ENCODE results near the gene ZKSCAN3.
"Not testable (repeated sequence)": the region's sequence is repeated elsewhere in the genome, so short reads cannot be mapped to it uniquely, and the experiment has no call there.

ZKSCAN3 gene

DNA sequence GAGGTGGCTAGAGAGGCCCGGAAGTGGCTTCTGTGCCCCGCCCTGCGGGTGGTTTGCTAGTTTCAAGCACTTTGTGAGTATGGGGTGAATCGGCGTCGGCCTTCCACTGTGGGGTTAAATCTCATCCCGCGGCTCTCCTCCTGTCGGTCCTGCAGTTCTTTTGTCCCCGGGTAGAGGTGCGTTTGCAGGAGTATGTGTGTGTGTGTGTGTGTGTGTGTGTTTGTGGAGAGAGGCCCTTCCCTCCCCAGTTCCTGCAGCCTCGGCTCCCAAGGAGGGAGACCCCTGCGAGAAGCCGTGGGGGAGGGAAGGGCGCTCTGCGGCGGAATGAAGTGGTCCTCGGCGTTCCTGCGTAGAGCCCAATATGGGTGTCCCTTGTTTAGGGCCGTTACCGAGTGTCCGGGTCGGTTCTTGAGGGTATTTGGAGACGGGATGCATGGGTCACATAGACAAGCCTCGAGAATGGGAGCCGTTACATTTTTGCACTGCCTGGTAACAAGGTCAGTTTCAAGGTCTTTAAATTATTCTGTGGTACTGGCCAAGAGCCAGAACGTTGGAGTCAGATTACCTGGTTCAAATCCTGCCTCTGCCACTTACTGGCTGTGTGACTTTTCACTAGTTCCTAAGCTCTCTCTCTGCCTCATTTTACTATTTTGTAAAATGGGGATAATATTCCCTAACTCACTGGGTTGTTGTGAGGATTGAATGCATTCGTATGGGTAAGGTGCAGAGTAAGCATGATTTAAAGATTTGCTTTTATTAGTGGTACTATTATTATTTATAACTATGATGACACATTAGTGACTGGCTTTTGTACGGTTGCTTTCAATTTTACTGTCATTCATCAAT is at the start of gene ZKSCAN3:
TSS of gene ZKSCAN3 (plus strand) at position 56 of the 846 bp plus-strand sequence. CDS start 9,640 bp downstream, outside the sequence.
- Mint-ChIP-seq H3K36me3 (ENCODE audit: low read depth) (peaks cover 2% of the 10 kb centered on the region), H3K27me3 (peaks cover 13% of the 10 kb centered on the region), H3K4me3 (peak within 1 kb of the TSS; percentile 100), H3K27ac (peak within 1 kb of the TSS; percentile 94), H3K9me3 (no peaks in the 10 kb centered on the region), H3K4me1 (peaks cover 27% of the 10 kb centered on the region)
- ATAC-seq (peak; percentile 99), DNase-seq (peak; percentile 87)

DNA sequence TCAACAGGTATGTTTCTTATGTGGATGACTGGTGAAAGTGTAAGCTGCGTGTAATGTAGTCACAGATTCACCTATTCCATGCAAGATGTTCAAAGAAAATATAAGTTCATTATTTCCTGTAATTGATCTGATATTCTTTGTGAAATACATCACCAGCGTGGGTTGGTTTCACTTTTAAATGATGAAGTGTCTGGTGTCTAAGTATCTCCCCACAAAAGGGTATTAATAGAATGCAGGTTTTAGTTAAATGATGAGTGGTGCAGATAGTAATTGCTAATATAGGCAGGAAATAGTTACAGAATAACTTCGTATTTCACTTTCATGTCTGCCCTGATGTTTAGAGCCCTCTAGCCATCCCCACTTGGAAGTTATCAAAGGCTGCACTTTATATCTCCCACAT is 46.2 kb upstream of the ZKSCAN3 start:
- peaks cover 9% of the 10 kb centered on the region for H3K9me3 Mint-ChIP-seq
- H3K36me3 Mint-ChIP-seq (ENCODE audit: low read depth): peaks cover 4% of the 10 kb centered on the region
- ATAC-seq: peak; percentile 76
- H3K4me1 Mint-ChIP-seq: peaks cover 19% of the 10 kb centered on the region
- no peak for DNase-seq
- H3K27ac Mint-ChIP-seq: peak overlapping the region; percentile 24
- no peak overlapping the region for H3K4me3 Mint-ChIP-seq
- peaks cover 2% of the 10 kb centered on the region for H3K27me3 Mint-ChIP-seq

DNA sequence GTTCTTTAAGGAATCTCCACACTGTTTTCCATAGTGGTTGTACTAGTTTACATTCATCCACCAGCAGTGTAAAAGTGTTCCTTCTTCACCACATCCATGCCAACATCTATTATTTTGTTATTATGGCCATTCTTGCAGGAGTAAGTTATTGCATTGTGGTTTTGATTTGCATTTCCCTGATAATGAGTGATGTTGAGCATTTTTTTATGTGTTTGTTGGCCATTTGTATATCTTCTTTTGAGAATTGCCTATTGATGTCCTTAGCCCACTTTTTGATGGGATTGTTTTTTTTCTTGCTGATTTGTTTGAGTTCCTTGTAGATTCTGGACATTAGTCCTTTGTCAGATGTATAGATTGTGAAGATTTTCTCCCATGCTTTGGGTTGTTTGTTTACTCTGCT is 43.4 kb upstream of the ZKSCAN3 start:
- H3K4me1 Mint-ChIP-seq: peaks cover 19% of the 10 kb centered on the region
- not testable (repeated sequence) for H3K27ac Mint-ChIP-seq; H3K4me3 Mint-ChIP-seq; H3K36me3 Mint-ChIP-seq (ENCODE audit: low read depth); H3K9me3 Mint-ChIP-seq; DNase-seq; ATAC-seq; H3K27me3 Mint-ChIP-seq

DNA sequence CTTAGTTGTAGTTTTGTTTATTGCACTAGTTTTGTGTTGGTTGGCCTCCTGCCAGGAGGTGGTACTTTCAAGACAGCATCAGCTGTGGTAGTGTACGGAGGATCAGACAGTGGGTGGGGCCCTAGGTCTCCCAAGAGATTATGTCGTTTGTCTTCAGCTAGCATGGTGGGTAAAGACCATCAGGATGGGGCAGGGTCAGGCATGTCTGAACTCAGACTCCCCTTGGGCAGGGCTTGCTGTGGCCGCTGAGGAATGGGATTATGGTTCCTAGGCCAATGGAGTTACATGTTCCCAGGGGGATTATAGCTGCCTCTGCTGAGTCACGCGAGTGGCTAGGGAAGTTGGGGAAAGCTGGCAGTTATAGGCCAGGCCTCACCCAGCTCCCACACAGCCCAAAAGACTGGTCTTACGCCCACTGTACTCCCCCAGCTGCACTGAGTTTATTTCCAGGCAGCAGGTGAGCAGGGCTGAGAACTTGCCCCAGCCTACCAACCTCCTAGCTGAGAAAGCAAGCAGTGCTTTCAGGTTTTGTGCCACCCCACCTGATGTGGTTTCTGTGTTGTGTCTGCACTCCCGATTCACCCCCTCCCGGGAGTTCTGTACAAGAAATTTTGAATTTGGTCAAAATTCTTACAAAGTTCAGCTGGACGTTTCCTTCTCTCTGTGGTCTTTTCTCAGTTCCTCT is 38.5 kb upstream of the ZKSCAN3 start:
- Mint-ChIP-seq H3K27me3 (peaks cover 15% of the 10 kb centered on the region), H3K9me3 (peaks cover 8% of the 10 kb centered on the region), H3K4me1 (no peaks in the 10 kb centered on the region), H3K36me3 (ENCODE audit: low read depth) (no peaks in the 10 kb centered on the region), H3K27ac (no peak overlapping the region), H3K4me3 (no peak overlapping the region)
- no peak for DNase-seq
- ATAC-seq: no peak

DNA sequence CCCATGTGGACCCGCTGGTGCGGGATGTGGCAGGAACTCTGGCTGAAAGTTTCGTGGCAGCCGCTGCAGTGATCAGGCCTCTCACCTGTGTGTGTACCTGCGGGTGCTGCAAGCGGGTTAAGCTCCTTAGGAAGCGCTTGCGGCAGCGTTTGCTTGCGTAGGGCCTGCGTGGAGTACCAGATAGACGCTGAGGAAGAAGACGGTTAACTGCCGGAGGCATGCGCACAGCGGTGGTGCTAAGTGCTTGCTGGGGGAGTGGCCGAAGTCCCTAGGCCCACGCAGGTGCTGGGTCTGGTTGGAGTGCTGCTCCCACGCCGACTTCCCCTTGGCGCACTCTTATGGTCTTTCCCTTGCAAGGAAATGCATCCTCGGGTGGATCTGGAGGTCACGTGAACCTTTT is 36.8 kb upstream of the ZKSCAN3 start:
- H3K4me3 Mint-ChIP-seq: no peak overlapping the region
- no peak for DNase-seq
- no peak for ATAC-seq
- no peak overlapping the region for H3K27ac Mint-ChIP-seq
- no peaks in the 10 kb centered on the region for H3K36me3 Mint-ChIP-seq (ENCODE audit: low read depth)
- no peaks in the 10 kb centered on the region for H3K9me3 Mint-ChIP-seq
- H3K27me3 Mint-ChIP-seq: peaks cover 18% of the 10 kb centered on the region
- no peaks in the 10 kb centered on the region for H3K4me1 Mint-ChIP-seq

DNA sequence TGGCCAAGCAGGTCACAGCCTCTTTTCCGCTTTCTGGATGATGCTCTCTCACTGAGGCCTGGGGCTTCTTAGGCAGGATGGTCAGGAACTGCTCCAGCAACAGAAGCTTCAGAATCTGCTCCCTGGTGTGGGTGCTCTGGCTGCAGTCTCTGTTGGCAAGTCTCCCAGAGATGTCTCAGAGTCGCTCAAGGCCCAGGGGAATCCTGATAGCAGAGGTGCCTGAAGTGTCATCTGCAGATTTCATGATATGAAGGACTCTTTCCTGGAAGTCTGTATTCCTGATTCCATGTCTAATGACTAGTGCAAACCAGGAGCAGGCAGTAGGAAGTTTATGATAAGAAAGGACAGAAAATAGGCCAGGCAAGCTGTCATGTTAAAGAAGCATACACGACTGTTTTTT is 34.1 kb upstream of the ZKSCAN3 start:
- Mint-ChIP-seq H3K36me3 (ENCODE audit: low read depth) (no peaks in the 10 kb centered on the region), H3K27ac (no peak overlapping the region), H3K27me3 (peaks cover 16% of the 10 kb centered on the region), H3K4me3 (no peak overlapping the region), H3K4me1 (no peaks in the 10 kb centered on the region), H3K9me3 (no peaks in the 10 kb centered on the region)
- DNase-seq (no peak), ATAC-seq (no peak)

DNA sequence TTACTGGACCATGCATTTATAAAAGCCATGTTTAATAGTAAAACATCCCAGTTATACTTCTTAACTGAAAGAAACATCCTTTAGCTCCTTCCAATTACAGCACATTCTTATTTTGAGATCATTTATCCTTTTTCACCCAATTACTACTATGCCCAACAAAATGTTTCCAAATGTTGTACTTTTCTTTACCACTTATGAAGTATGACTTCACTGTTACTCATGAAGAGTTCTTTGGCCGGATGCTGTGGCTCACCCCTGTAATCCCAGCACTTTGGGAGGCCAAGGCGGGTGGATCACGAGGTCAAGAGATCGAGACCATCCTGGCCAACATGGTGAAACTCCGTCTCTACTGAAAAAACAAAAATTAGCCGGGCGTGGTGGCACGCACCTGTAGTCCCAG is 31.9 kb upstream of the ZKSCAN3 start:
- H3K36me3 Mint-ChIP-seq (ENCODE audit: low read depth): not testable (repeated sequence)

DNA sequence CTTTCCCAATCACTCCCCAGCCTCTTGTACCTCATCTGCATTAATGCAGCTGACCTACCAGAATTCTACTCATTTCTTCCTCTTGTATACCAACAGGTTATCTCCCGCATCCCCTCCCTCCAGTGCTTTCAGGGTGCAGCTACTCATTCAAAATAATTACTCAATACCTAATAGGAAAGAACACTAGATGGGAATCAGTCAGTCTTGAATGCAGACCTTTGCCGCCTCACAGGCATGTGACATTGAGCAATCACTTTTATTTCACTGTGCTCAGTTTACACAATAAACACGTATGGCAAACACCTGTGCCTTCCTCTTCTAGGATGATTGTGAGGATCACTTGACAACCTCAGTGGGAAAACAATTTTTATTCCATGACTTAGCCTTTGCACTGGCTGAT is 27.1 kb upstream of the ZKSCAN3 start:
- ATAC-seq (no peak), DNase-seq (no peak)
- peaks cover 21% of the 10 kb centered on the region for H3K36me3 Mint-ChIP-seq (ENCODE audit: low read depth)
- peaks cover 26% of the 10 kb centered on the region for H3K9me3 Mint-ChIP-seq
- H3K27ac Mint-ChIP-seq: no peak overlapping the region
- no peak overlapping the region for H3K4me3 Mint-ChIP-seq
- peaks cover 10% of the 10 kb centered on the region for H3K27me3 Mint-ChIP-seq
- no peaks in the 10 kb centered on the region for H3K4me1 Mint-ChIP-seq

More for the DNA sequence above, 31.9 kb upstream of the ZKSCAN3 start:
- ATAC-seq, DNase-seq, H3K9me3 Mint-ChIP-seq, H3K27ac Mint-ChIP-seq, H3K4me1 Mint-ChIP-seq, H3K4me3 Mint-ChIP-seq: not testable (repeated sequence)
- H3K27me3 Mint-ChIP-seq: peaks cover 12% of the 10 kb centered on the region

DNA sequence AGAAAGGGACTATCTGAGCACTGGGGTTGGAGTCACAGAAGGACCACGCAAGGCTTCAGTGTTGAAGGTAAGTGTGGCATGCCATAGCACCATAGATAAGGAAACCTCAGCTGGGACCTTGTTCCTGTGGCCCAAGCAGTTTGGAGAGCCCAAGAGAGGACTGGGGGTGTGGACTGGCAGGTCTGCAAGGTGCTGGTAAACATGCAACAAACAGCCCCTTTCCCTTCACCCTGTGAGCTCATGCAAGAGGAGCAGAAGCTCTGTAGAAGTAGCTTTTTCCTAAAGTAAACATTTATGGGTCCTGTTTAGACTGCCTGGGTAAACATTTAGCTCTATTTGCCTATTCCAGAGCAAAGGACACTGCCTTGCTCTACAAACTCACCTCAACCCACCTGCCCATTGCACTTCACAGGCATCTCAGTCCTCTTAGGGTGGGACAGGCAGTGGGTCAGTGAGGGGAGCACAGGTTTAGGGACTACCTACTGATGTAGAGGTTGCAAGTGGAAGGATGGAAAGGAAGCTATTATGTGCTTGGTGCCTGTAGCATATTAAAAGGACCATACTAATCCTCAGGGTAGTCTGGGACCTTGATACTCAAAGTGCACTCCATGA is 25.8 kb upstream of the ZKSCAN3 start:
- no peak overlapping the region for H3K27ac Mint-ChIP-seq
- no peak for DNase-seq
- H3K4me1 Mint-ChIP-seq: no peaks in the 10 kb centered on the region
- ATAC-seq: no peak
- peaks cover 27% of the 10 kb centered on the region for H3K36me3 Mint-ChIP-seq (ENCODE audit: low read depth)
- H3K4me3 Mint-ChIP-seq: no peak overlapping the region
- peaks cover 33% of the 10 kb centered on the region for H3K9me3 Mint-ChIP-seq
- H3K27me3 Mint-ChIP-seq: peaks cover 4% of the 10 kb centered on the region

DNA sequence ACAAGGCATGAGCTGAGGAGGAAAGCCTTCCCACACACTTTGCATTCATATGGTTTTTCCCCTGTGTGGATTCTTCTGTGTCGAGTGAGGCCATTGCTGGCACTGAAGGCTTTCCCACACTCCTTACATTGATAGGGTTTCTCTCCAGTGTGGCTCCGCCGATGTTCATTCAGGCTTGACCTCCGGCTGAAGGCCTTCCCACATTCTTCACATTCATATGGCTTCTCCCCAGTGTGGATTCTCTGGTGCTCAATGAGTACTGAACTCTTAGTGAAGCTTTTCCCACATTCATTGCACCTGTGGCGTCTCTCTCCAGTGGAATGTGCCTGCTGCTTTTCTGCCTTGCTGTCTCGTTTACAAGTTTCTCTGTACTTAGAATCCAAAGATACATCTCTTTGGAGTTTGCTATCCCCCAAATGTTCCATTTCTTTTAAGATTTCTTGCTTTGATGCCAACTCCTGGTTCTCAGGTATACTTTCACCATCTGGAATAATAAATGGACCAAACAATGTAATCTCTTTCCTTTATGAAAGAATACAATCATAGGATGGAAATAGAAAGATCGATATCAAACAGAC is 23.3 kb upstream of the ZKSCAN3 start:
- Mint-ChIP-seq H3K27ac (no peak overlapping the region), H3K27me3 (peaks cover 4% of the 10 kb centered on the region), H3K4me1 (no peaks in the 10 kb centered on the region), H3K9me3 (peaks cover 37% of the 10 kb centered on the region), H3K36me3 (ENCODE audit: low read depth) (peaks cover 30% of the 10 kb centered on the region), H3K4me3 (no peak overlapping the region)
- DNase-seq: no peak
- ATAC-seq: no peak

DNA sequence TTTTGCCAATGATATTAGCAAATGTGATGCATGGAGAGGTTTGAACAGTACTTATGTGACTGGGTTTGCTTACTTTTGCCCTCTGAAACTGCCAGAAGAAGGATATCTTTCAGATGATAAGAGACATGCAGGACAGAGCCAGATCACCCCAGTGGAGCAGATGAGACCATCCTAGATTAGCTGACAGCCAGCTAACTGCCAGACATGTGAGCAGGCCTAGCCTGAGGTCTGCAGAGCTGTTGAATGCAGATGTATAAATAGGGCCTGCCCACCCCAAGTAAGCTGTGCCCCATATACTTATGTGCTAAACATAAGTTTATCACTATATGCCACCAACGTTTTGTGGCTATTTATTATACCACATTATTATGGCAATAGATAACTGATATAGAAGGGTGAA is 19.7 kb upstream of the ZKSCAN3 start:
- peaks cover 35% of the 10 kb centered on the region for H3K9me3 Mint-ChIP-seq
- H3K4me1 Mint-ChIP-seq: no peaks in the 10 kb centered on the region
- DNase-seq (no peak), ATAC-seq (no peak)
- H3K27me3 Mint-ChIP-seq: no peaks in the 10 kb centered on the region
- H3K36me3 Mint-ChIP-seq (ENCODE audit: low read depth): peaks cover 30% of the 10 kb centered on the region
- no peak overlapping the region for H3K4me3 Mint-ChIP-seq
- no peak overlapping the region for H3K27ac Mint-ChIP-seq

DNA sequence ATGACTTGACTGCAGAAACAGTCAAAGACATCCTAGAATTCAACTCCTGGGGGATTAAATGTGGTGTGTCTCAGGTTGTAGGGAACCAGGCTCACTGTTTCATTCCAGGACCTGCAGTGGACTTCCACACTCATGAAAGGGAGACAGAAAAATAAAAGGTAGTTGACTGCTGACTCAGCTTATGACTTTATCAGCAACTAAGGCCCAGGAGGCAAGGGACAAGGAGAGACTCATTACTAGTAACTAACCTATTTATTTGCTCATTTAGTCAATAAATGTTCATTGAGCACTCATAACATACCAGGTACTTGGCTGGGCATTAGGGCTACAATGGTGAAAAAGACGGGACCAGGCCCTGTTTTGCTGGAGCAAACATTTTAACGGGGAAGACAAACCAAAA is 16.7 kb upstream of the ZKSCAN3 start:
- no peak overlapping the region for H3K27ac Mint-ChIP-seq
- H3K4me1 Mint-ChIP-seq: no peaks in the 10 kb centered on the region

DNA sequence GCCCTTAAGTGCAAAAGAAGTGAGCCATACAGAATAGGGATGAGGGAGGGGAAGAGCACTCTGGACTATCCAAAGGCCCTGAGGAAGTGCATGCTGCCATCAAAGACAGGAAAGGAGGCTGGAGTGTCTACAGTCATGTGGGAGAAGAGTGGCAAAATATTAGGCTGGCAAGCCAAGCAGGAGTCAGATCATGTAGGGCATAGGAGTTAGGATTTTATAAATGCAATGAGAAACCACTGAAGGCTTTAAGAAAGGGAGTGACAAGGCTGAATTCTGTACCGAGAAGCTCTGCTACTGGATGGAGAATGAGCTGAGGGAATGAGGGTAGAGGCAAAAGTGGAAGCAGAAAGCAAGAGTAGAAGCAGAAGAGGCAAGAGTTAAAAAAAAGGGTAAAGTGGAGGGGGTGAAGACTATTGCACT is 16.1 kb upstream of the ZKSCAN3 start:
- Mint-ChIP-seq H3K4me3 (no peak overlapping the region), H3K27ac (no peak overlapping the region), H3K36me3 (ENCODE audit: low read depth) (peaks cover 6% of the 10 kb centered on the region), H3K27me3 (no peaks in the 10 kb centered on the region), H3K4me1 (no peaks in the 10 kb centered on the region), H3K9me3 (peaks cover 13% of the 10 kb centered on the region)
- DNase-seq (no peak), ATAC-seq (no peak)

More for the DNA sequence above, 16.7 kb upstream of the ZKSCAN3 start:
- DNase-seq (no peak), ATAC-seq (no peak)
- H3K36me3 Mint-ChIP-seq (ENCODE audit: low read depth): peaks cover 6% of the 10 kb centered on the region
- H3K9me3 Mint-ChIP-seq: peaks cover 13% of the 10 kb centered on the region
- H3K27me3 Mint-ChIP-seq: no peaks in the 10 kb centered on the region
- H3K4me3 Mint-ChIP-seq: no peak overlapping the region

DNA sequence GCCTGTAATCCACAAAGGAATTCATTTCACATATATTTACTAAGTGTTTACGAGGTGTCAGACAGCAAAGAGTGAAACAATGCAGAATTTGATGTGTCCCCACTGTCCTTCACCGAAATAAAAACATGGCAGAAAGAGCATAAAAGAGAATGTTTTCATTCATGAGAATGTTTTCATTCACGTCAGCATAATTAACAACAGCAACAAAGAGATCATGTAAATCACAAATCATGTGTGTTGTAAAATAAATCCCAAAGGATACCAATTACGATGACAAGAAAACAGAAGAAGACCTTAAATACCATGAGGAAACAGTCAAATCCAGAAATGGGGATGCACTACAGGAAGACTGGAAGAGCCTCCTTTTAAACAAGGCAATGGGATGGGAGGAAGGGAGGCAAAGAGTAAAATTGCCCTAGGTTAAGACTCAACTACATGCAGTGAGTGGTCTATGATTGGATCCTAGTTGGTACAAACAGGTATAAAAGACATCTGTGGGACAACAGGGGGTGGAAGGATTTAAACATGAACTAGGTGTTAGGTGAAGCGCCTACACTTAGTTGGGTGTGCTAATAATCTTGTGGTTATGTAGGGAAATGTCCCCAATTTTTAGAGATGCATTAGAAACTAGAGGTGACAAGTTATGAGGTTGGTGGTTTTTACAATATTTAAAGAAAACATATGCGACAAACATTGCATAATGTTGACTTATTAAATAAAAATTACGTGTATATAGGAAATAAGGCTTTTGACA is 15.3 kb upstream of the ZKSCAN3 start:
- ATAC-seq (no peak), DNase-seq (no peak)
- H3K27me3 Mint-ChIP-seq: no peaks in the 10 kb centered on the region
- H3K4me3 Mint-ChIP-seq: peak overlapping the region; percentile 44
- H3K4me1 Mint-ChIP-seq: no peaks in the 10 kb centered on the region
- H3K36me3 Mint-ChIP-seq (ENCODE audit: low read depth): no peaks in the 10 kb centered on the region
- H3K9me3 Mint-ChIP-seq: peaks cover 5% of the 10 kb centered on the region
- no peak overlapping the region for H3K27ac Mint-ChIP-seq

Measured in activated naive CD8-positive, alpha-beta T cell treated with anti-CD3 and anti-CD28 coated beads, Interleukin-2, amount 50 U/mL, for 24 hours (primary cell).